ENCODE data around the gene RMND1. TPM values are rescaled to one million over a fixed set of nuclear protein-coding genes. Genes with fewer than 3 reads are reported as not detected.
A peak's percentile ranks its signal among the peaks of the same experiment; 100 is the strongest.
"Not testable (repeated sequence)": the region's sequence is repeated elsewhere in the genome, so short reads cannot be mapped to it uniquely, and the experiment has no call there.

RMND1 gene
- total and polyA plus RNA-seq, 12 donors, result 19.1 to 62.4 (median 26.1) TPM

DNA sequence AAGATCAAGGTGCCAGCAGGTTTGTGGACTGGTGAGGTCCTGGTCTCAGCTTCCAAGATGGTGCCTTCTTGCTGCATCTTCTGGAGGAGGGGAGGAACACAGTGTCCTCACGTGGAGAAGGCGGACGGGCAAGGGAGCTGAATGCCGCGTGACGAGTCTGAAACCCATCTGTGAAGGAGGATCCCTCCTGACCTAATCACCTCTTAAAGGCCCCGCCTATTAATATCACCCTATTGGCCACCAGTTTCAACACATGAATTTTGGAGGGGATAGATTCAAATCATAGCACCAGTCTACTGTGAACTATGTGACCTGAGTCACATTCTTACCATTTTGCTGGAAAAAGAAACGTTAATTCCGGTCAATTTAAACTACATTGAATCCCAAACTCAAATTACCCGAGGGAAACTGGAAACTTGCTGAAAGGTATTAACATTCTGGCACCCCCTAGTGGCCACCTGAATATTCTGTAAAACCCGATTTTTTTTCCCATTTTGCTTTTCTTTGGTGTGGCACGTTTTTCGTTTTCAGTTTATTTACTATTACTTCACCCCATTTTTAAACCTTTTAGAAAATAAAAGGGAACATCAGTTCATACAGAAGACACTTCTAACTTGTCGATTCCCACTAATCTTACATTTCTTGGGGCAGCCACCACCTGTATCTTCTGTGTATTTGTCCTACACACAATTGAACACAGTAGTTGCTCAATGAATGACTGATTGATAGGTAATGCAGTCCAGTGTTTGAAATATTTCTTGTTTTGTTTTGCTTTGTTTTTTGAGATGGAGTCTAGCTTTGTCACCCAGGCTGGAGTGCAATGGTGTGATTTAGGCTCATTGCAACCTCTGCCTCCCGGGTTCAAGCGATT lies 24.0 kb upstream of the RMND1 start:
- Histone ChIP-seq H3K4me1 (replicated peaks in 1 of 2) (peaks cover 0 to 7% of the 10 kb centered on the region in 2 donors), H3K36me3 (replicated peaks in 1 of 2) (no peaks in the 10 kb centered on the region), H3K27ac (peak overlapping the region in 1 of 5 donors; percentile 22), H3K4me3 (peak overlapping the region in 1 of 4 donors; percentile 41), H3K27me3 (no peaks in the 10 kb centered on the region), H3K9me3 (replicated peaks in 1 of 3) (no peaks in the 10 kb centered on the region)
- TF ChIP-seq, protein P1, sequence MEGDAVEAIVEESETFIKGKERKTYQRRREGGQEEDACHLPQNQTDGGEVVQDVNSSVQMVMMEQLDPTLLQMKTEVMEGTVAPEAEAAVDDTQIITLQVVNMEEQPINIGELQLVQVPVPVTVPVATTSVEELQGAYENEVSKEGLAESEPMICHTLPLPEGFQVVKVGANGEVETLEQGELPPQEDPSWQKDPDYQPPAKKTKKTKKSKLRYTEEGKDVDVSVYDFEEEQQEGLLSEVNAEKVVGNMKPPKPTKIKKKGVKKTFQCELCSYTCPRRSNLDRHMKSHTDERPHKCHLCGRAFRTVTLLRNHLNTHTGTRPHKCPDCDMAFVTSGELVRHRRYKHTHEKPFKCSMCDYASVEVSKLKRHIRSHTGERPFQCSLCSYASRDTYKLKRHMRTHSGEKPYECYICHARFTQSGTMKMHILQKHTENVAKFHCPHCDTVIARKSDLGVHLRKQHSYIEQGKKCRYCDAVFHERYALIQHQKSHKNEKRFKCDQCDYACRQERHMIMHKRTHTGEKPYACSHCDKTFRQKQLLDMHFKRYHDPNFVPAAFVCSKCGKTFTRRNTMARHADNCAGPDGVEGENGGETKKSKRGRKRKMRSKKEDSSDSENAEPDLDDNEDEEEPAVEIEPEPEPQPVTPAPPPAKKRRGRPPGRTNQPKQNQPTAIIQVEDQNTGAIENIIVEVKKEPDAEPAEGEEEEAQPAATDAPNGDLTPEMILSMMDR (IDR thresholded peaks at IDR 0.05), result peak; percentile 59 to 90 (median 74)
- no peak for TF ChIP-seq POLR2A (IDR thresholded peaks at IDR 0.05)
- intact Hi-C loops (cut with DNase I), result loop anchor here in 1 of 2 donors (10.0 kb wide), 1 partner anchor 71 kb away; no protein-coding TSS in a partner anchor
- 25 to 42% (median 40%) methylated on average over 14 to 16 of the region's 16 CpGs for WGBS, 4 donors
- DNase-seq, result peak in 6 of 7 donors; percentile 39 to 71 (median 56)

DNA sequence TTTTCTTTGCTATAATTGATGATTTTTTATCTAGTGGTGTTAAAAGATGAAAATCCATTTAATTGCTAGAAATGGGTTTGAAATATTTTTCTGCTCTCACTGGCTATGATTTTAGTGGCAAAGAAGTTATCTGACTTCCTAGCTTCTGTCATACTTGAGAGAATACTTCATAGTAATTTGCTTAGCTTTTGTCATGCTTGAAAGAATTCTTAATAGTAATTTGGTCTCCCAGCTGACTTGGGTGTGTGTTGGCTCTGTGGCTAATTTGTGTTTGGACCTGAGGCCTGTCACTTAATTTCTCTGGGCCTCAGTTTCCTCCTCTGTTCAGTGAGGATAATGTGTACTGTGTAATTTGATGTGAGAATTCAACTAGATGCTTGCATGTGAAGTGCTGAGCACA lies 12.8 kb upstream of the RMND1 start:
- Histone ChIP-seq H3K4me1 (replicated peaks in 1 of 2) (no peaks in the 10 kb centered on the region), H3K27ac (no peak overlapping the region), H3K9me3 (replicated peaks in 1 of 3) (no peaks in the 10 kb centered on the region), H3K27me3 (no peaks in the 10 kb centered on the region), H3K36me3 (replicated peaks in 1 of 2) (peaks cover 0 to 47% of the 10 kb centered on the region in 2 donors), H3K4me3 (no peak overlapping the region)
- TF ChIP-seq POLR2A (IDR thresholded peaks at IDR 0.05), result no peak
- TF ChIP-seq, protein P1 (IDR thresholded peaks at IDR 0.05), result no peak
- DNase-seq, result no peak
- intact Hi-C loops (cut with DNase I), result no loop called here

DNA sequence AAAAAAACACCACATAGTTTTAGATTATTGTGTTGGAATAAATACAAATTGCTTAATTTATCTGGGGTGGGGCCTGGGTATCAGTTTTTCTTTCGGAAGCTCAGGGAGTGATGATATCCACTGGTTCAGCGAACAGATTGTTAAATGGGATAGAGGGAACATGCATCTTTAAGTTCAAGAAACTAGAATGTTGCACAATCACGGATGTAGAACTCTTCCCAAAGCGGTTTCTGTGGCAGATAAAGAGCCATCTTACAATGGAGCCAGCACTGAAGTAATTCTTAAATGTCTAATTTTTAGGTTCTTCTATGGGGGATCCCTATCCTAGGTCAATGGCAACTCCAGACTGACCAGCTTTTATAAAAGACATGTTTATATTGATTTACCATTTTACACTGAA lies 9.7 kb upstream of the RMND1 start:
- no peaks in the 10 kb centered on the region for H3K27me3 ChIP-seq
- WGBS, 4 donors, result 80 to 96% (median 89%) methylated on average over 4 of the region's 4 CpGs
- H3K9me3 ChIP-seq (replicated peaks in 1 of 3), result no peaks in the 10 kb centered on the region
- peaks cover 0 to 35% of the 10 kb centered on the region in 2 donors for H3K36me3 ChIP-seq (replicated peaks in 1 of 2)
- no peaks in the 10 kb centered on the region for H3K4me1 ChIP-seq (replicated peaks in 1 of 2)
- intact Hi-C loops (cut with DNase I), result no loop called here
- H3K27ac ChIP-seq, result no peak overlapping the region
- TF ChIP-seq POLR2A (IDR thresholded peaks at IDR 0.05), result no peak
- TF ChIP-seq, protein P1 (IDR thresholded peaks at IDR 0.05), result no peak
- no peak overlapping the region for H3K4me3 ChIP-seq
- DNase-seq, result no peak

DNA sequence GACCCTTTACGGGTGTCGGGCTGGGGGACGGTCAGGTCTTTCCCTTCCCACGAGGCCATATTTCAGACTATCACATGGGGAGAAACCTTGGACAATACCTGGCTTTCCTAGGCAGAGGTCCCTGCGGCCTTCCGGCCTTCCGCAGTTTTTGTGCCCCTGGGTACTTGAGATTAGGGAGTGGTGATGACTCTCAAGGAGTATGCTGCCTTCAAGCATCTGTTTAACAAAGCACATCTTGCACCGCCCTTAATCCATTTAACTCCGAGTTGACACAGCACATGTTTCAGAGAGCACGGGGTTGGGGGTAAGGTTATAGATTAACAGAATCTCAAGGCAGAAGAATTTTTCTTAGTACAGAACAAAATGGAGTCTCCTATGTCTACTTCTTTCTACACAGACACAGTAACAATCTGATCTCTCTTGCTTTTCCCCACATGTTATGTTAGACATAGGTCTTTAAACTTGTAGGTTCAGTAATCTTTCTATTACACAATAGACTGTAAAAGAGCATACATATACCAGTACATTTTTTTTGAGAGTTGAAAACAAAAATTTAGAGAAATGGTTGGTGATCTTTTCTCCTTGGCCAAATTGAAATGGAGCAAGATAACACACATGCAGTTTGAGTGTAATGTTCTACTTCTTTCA lies 3.9 kb upstream of the RMND1 start:
- intact Hi-C loops (cut with DNase I); DNase-seq; H3K4me3 ChIP-seq; H3K27ac ChIP-seq; H3K27me3 ChIP-seq; H3K9me3 ChIP-seq (replicated peaks in 1 of 3): not testable (repeated sequence)
- 62 to 85% (median 82%) methylated on average over 6 to 9 of the region's 10 CpGs for WGBS, 4 donors
- Histone ChIP-seq H3K4me1 (replicated peaks in 1 of 2) (peaks cover 12 to 25% of the 10 kb centered on the region in 2 donors), H3K36me3 (replicated peaks in 1 of 2) (peaks cover 0 to 20% of the 10 kb centered on the region in 2 donors)

Measured in adrenal gland (tissue), 12 donors.